Karpas-422 (cell line): ENCODE data around the gene LRRK1. TPM values are rescaled to one million over a fixed set of nuclear protein-coding genes. Genes with fewer than 3 reads are reported as not detected.

Experiments used
- DNase-seq: peaks from one replicate; pipeline ENCODE4 v3.0.0-alpha.2; 2015
- H2AFZ ChIP-seq: fragments of 200-600 bp; sonication (generic); 2 replicates; pipeline ENCODE4 v1.6.1; 2014; ENCODE audit warnings: antibody characterized with exemption, low read length, mixed read lengths
- H3K27ac ChIP-seq: fragments of 200-600 bp; sonication (generic); 2 replicates; pipeline ENCODE4 v1.5.1; 2014; ENCODE audit warnings: mild to moderate bottlenecking, low read length, moderate library complexity
- H3K27me3 ChIP-seq: fragments of 200-600 bp; sonication (generic); 2 replicates; pipeline ENCODE4 v1.6.1; 2014; ENCODE audit warnings: low read length, mixed read lengths
- H3K36me3 ChIP-seq: fragments of 200-600 bp; sonication (generic); 2 replicates; pipeline ENCODE4 v1.6.1; 2014; ENCODE audit warnings: low read length, mixed read lengths; ENCODE audit not compliant: insufficient read depth
- H3K4me1 ChIP-seq: fragments of 200-600 bp; sonication (generic); 2 replicates; pipeline ENCODE4 v1.6.1; 2014; ENCODE audit warnings: mild to moderate bottlenecking, low read length, mixed read lengths
- H3K4me2 ChIP-seq: fragments of 200-600 bp; sonication (generic); 2 replicates; pipeline ENCODE4 v1.6.1; 2014; ENCODE audit warnings: low read length, low read depth, mild to moderate bottlenecking; ENCODE audit not compliant: poor library complexity, severe bottlenecking
- H3K4me3 ChIP-seq: fragments of 200-600 bp; sonication (generic); 2 replicates; pipeline ENCODE4 v1.5.1; 2014; ENCODE audit warnings: mild to moderate bottlenecking, antibody characterized with exemption, low read length, mixed read lengths
- H3K79me2 ChIP-seq: fragments of 200-600 bp; sonication (generic); 2 replicates; pipeline ENCODE4 v1.6.1; 2014; ENCODE audit warnings: mild to moderate bottlenecking, low read length, mixed read lengths
- H3K9ac ChIP-seq: fragments of 200-600 bp; sonication (generic); 2 replicates; pipeline ENCODE4 v1.6.0; 2014; ENCODE audit warnings: low read length
- H3K9me2 ChIP-seq: fragments of 200-600 bp; sonication (generic), shearing (Covaris generic); replicated peaks from 2 replicates; pipeline ENCODE4 v1.6.0; 2014; ENCODE audit warnings: mild to moderate bottlenecking, low read length, moderate library complexity; ENCODE audit not compliant: insufficient read depth
- H3K9me3 ChIP-seq: fragments of 300-700, 200-600 bp; sonication (generic); 2 replicates; pipeline ENCODE4 v1.6.1; 2014; ENCODE audit warnings: low read length, mixed read lengths
- H4K20me1 ChIP-seq: fragments of 200-600 bp; sonication (generic); 2 replicates; pipeline ENCODE4 v1.6.1; 2014; ENCODE audit warnings: mild to moderate bottlenecking, antibody characterized with exemption, low read length, low read depth; ENCODE audit not compliant: insufficient read depth
- total RNA-seq: library from RNA; depleted of rRNA; stranded (reverse); fragments of >200 nt; shearing (Covaris generic); gene quantifications from 2 replicates; pipeline ENCODE4 v1.2.3, GENCODE V29; 2014; ENCODE audit warnings: low replicate concordance

Gene LRRK1
- total RNA-seq, 1 experiment from 2014 or later, result 46.6 TPM

DNA sequence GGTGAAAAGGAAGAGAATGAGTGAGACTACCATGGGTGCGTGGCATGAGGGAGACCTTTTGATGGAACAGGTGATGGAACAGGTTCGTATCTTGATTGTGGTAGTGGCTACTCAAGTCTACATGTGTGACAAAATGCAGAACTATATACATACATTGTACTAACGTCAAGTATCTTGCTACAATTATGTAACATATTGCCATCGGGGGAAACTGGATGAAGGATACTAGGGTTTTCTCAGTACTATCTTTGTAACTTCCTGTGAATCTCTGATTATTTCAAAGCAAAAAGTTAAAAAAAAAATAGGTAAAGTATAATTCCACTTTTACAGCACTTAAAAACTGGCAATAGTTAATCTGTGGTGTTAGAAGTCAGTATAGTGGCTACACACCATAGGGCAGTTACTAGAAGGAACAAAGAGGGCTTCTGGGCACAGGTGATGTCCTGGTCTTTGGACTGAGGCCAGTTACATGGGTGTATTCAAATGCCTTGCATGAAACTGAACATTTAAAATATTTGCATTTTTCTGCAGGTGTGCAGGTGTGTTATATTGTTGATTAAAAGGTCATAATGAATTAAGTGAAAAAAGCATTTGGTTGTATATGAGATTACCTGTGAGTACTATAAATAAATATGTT, 61.4 kb downstream of the LRRK1 start:
- no peaks in the 10 kb centered on the region for H3K27me3 ChIP-seq
- H3K9me2 ChIP-seq, result no peaks in the 10 kb centered on the region
- peaks cover 60% of the 10 kb centered on the region for H3K4me1 ChIP-seq
- no peak overlapping the region for H2AFZ ChIP-seq
- peaks cover 12% of the 10 kb centered on the region; the same call in 1 of the 2 replicates for H4K20me1 ChIP-seq
- DNase-seq, result peak; percentile 46
- no peak overlapping the region for H3K9ac ChIP-seq
- peaks cover 12% of the 10 kb centered on the region; the same call in 1 of the 2 replicates for H3K36me3 ChIP-seq
- H3K79me2 ChIP-seq, result peaks cover 84% of the 10 kb centered on the region
- H3K4me3 ChIP-seq, result no peak overlapping the region
- peak overlapping the region; percentile 23 for H3K4me2 ChIP-seq
- peak overlapping the region; percentile 78 for H3K27ac ChIP-seq
- no peaks in the 10 kb centered on the region for H3K9me3 ChIP-seq

GRCh38 chr15:100981086-100981485, 61.9 kb downstream of the LRRK1 start:
- Histone ChIP-seq H3K27me3 (no peaks in the 10 kb centered on the region), H3K27ac (peak overlapping the region; percentile 78), H3K9me2 (no peaks in the 10 kb centered on the region), H3K9me3 (no peaks in the 10 kb centered on the region), H3K4me1 (peaks cover 55% of the 10 kb centered on the region), H3K9ac (no peak overlapping the region), H3K36me3 (peaks cover 12% of the 10 kb centered on the region; the same call in 1 of the 2 replicates), H2AFZ (no peak overlapping the region), H3K4me2 (peak overlapping the region; percentile 23), H3K4me3 (no peak overlapping the region), H4K20me1 (peaks cover 12% of the 10 kb centered on the region; the same call in 1 of the 2 replicates), H3K79me2 (peaks cover 82% of the 10 kb centered on the region)
- peak; percentile 55 for DNase-seq

GRCh38 chr15:100983221-100983620, 64.1 kb downstream of the LRRK1 start:
- Histone ChIP-seq H3K4me2 (no peak overlapping the region), H3K36me3 (peaks cover 11% of the 10 kb centered on the region), H2AFZ (no peak overlapping the region), H3K27ac (no peak overlapping the region), H3K79me2 (peaks cover 62% of the 10 kb centered on the region), H3K9me3 (no peaks in the 10 kb centered on the region), H3K4me1 (peaks cover 33% of the 10 kb centered on the region), H4K20me1 (peaks cover 12% of the 10 kb centered on the region; the same call in 1 of the 2 replicates), H3K27me3 (no peaks in the 10 kb centered on the region), H3K4me3 (no peak overlapping the region), H3K9ac (no peak overlapping the region), H3K9me2 (no peaks in the 10 kb centered on the region)
- no peak for DNase-seq

- H3K79me2 ChIP-seq, result peaks cover 56% of the 10 kb centered on the region
- H4K20me1 ChIP-seq, result peaks cover 12% of the 10 kb centered on the region; the same call in 1 of the 2 replicates
- no peak overlapping the region for H3K27ac ChIP-seq
- H3K4me3 ChIP-seq, result no peak overlapping the region
- H3K9me3 ChIP-seq, result no peaks in the 10 kb centered on the region
- H3K36me3 ChIP-seq, result peaks cover 18% of the 10 kb centered on the region
- peaks cover 11% of the 10 kb centered on the region for H3K4me1 ChIP-seq
- no peaks in the 10 kb centered on the region for H3K9me2 ChIP-seq
- H2AFZ ChIP-seq, result no peak overlapping the region
- no peak overlapping the region for H3K9ac ChIP-seq
- H3K4me2 ChIP-seq, result no peak overlapping the region
- H3K27me3 ChIP-seq, result no peaks in the 10 kb centered on the region
- DNase-seq, result no peak
Measured at GRCh38 chr15:100985401-100985800, 66.2 kb downstream of the LRRK1 start.

DNA sequence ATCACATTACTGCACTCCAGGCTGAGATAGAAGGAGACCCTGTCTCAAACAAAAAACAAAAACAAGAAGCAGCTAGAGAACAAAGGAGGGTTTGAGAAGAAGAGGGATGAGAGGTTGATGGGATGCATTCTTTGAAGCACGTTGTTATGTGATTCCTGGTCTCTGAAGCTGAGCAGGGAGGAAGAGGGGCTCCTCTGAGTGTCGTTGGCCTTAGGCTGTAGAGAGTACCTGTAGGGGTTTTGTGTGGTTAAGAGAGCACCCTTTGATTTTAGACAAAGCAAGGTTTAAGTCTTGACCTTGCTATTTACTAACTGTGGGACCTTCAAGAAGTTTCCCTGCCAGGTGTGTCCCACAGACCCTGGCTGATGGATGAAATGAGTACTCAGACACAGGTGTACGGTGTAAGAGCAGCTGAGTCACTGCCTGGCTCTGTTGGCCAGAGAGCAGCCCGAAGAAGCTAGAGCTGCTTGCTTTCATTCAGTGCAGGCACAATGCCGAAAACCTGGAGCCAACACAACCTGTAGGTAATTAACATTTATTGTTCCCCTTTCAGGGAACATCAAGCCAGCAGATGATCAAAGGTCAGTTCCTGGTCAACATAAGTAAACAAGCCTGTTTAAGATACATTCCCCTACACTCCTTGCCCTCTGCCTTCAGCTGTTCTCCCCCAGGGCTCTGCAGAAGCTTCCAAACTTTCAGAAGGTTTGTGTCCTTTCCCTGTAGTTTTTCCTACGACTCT, 67.2 kb downstream of the LRRK1 start:
- Histone ChIP-seq H3K27me3 (no peaks in the 10 kb centered on the region), H3K4me2 (no peak overlapping the region), H3K9ac (no peak overlapping the region), H3K4me3 (no peak overlapping the region), H3K79me2 (peaks cover 54% of the 10 kb centered on the region), H3K36me3 (peaks cover 21% of the 10 kb centered on the region), H3K9me3 (no peaks in the 10 kb centered on the region), H4K20me1 (peaks cover 9% of the 10 kb centered on the region; the same call in 1 of the 2 replicates), H3K27ac (no peak overlapping the region), H3K4me1 (peaks cover 2% of the 10 kb centered on the region), H3K9me2 (no peaks in the 10 kb centered on the region), H2AFZ (no peak overlapping the region)
- no peak for DNase-seq

GRCh38 chr15:100987143-100987542, 68.0 kb downstream of the LRRK1 start:
- H3K4me1 ChIP-seq, result no peaks in the 10 kb centered on the region
- H3K4me2 ChIP-seq, result no peak overlapping the region
- no peak overlapping the region for H3K4me3 ChIP-seq
- no peaks in the 10 kb centered on the region for H3K9me2 ChIP-seq
- H3K36me3 ChIP-seq, result peaks cover 21% of the 10 kb centered on the region
- H2AFZ ChIP-seq, result no peak overlapping the region
- DNase-seq, result no peak
- no peaks in the 10 kb centered on the region for H3K27me3 ChIP-seq
- H3K79me2 ChIP-seq, result peaks cover 53% of the 10 kb centered on the region
- H3K9me3 ChIP-seq, result no peaks in the 10 kb centered on the region
- H4K20me1 ChIP-seq, result 0 out of 2 replicates have a peak, but pooled peaks cover 3% of the 10 kb centered on the region
- H3K9ac ChIP-seq, result no peak overlapping the region
- H3K27ac ChIP-seq, result no peak overlapping the region

DNA sequence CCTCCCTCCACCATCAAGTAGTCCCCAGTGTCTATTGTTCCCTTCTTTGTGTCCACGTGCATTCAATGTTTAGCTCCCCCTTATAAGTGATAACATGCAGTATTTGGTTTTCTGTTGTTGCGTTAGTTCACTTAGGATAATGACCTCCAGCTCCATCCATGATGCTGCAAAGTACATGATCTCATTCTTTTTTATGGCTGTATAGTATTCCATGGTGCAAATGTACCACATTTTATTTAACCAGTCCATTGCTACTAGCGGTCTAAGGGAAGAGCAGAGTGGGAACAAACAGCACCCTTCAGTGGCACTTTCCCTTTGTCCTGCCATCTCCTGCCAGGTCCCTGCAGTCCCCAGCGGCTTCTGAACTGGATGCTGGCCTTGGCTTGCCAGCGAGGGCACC, 69.1 kb downstream of the LRRK1 start:
- no peak overlapping the region for H2AFZ ChIP-seq
- no peak for DNase-seq
- H3K27ac ChIP-seq, result no peak overlapping the region
- H3K79me2 ChIP-seq, result peaks cover 56% of the 10 kb centered on the region
- H4K20me1 ChIP-seq, result no peaks in the 10 kb centered on the region
- H3K4me1 ChIP-seq, result no peaks in the 10 kb centered on the region
- H3K9ac ChIP-seq, result no peak overlapping the region
- no peaks in the 10 kb centered on the region for H3K9me3 ChIP-seq
- H3K36me3 ChIP-seq, result peaks cover 25% of the 10 kb centered on the region
- no peak overlapping the region for H3K4me3 ChIP-seq
- H3K27me3 ChIP-seq, result no peaks in the 10 kb centered on the region
- no peak overlapping the region for H3K4me2 ChIP-seq
- no peaks in the 10 kb centered on the region for H3K9me2 ChIP-seq

GRCh38 chr15:100988857-100989256, 69.7 kb downstream of the LRRK1 start:
- H3K4me2 ChIP-seq, result no peak overlapping the region
- peaks cover 56% of the 10 kb centered on the region for H3K79me2 ChIP-seq
- H2AFZ ChIP-seq, result no peak overlapping the region
- H3K36me3 ChIP-seq, result peaks cover 29% of the 10 kb centered on the region
- H3K4me1 ChIP-seq, result no peaks in the 10 kb centered on the region
- no peaks in the 10 kb centered on the region for H3K9me2 ChIP-seq
- no peaks in the 10 kb centered on the region for H3K9me3 ChIP-seq
- H3K27me3 ChIP-seq, result no peaks in the 10 kb centered on the region
- 0 out of 2 replicates have a peak overlapping the region, but pooled peaks have one; percentile 11 for H3K27ac ChIP-seq
- H3K9ac ChIP-seq, result no peak overlapping the region
- H3K4me3 ChIP-seq, result no peak overlapping the region
- DNase-seq, result no peak
- H4K20me1 ChIP-seq, result no peaks in the 10 kb centered on the region
